ENCODE data around the gene RNU5D-1.

The RNU5D-1 gene

GRCh38 chr1:44714944-44715571 lies 15.9 kb downstream of the RNU5D-1 start:
- H3K79me2 ChIP-seq (ENCODE audit: insufficient read depth, low read length), result no peaks in the 10 kb centered on the region
- TF ChIP-seq CTCF (IDR thresholded peaks at IDR 0.05; ENCODE audit: low read length) (peak; percentile 95), EZH2 (IDR thresholded peaks at IDR 0.05; ENCODE audit: borderline replicate concordance, low read length) (no peak)
- peaks cover 7% of the 10 kb centered on the region for H3F3A ChIP-seq (ENCODE audit: insufficient read depth, low read length)
- peaks cover 54% of the 10 kb centered on the region for H3K4me1 ChIP-seq (ENCODE audit: insufficient read depth, low read length, severe bottlenecking)
- H2AFZ ChIP-seq (ENCODE audit: low read length), result peak overlapping the region; percentile 80; the same call in 1 of the 2 replicates
- H4K20me1 ChIP-seq (ENCODE audit: insufficient read depth, low read length), result no peaks in the 10 kb centered on the region
- no peak overlapping the region for H3K4me3 ChIP-seq (ENCODE audit: low read depth, low read length, poor library complexity, severe bottlenecking)
- no peaks in the 10 kb centered on the region for H3K9me2 ChIP-seq (ENCODE audit: low read depth, low read length)
- no peaks in the 10 kb centered on the region for H3K9me3 ChIP-seq (ENCODE audit: low read length)
- peak overlapping the region; percentile 42; the same call in 1 of the 2 replicates for H3K9ac ChIP-seq (ENCODE audit: low read length)
- peak overlapping the region; percentile 96 for H3K27ac ChIP-seq (ENCODE audit: low read depth, low read length, poor library complexity, severe bottlenecking)
- no peaks in the 10 kb centered on the region for H3K27me3 ChIP-seq (ENCODE audit: insufficient read depth, low read length)
- peak overlapping the region; percentile 33 for H3K4me2 ChIP-seq (ENCODE audit: low read length)
- H3K36me3 ChIP-seq (ENCODE audit: insufficient read depth, low read length), result no peaks in the 10 kb centered on the region

- H3K4me2 ChIP-seq (ENCODE audit: low read length), result peak overlapping the region; percentile 33
- peak overlapping the region; percentile 42; the same call in 1 of the 2 replicates for H3K9ac ChIP-seq (ENCODE audit: low read length)
Observed at GRCh38 chr1:44714532-44714931, 16.4 kb downstream of the RNU5D-1 start.

GRCh38 chr1:44713321-44713781 lies 17.6 kb downstream of the RNU5D-1 start:
- Histone ChIP-seq H3K27ac (ENCODE audit: low read depth, low read length, poor library complexity, severe bottlenecking) (peak overlapping the region; percentile 96), H3K9me2 (ENCODE audit: low read depth, low read length) (no peaks in the 10 kb centered on the region)

More at GRCh38 chr1:44714532-44714931, 16.4 kb downstream of the RNU5D-1 start:
- Histone ChIP-seq H3K79me2 (ENCODE audit: insufficient read depth, low read length) (no peaks in the 10 kb centered on the region), H3K9me3 (ENCODE audit: low read length) (no peaks in the 10 kb centered on the region), H4K20me1 (ENCODE audit: insufficient read depth, low read length) (no peaks in the 10 kb centered on the region), H3K4me1 (ENCODE audit: insufficient read depth, low read length, severe bottlenecking) (peaks cover 53% of the 10 kb centered on the region), H3F3A (ENCODE audit: insufficient read depth, low read length) (peaks cover 7% of the 10 kb centered on the region), H3K9me2 (ENCODE audit: low read depth, low read length) (no peaks in the 10 kb centered on the region), H3K4me3 (ENCODE audit: low read depth, low read length, poor library complexity, severe bottlenecking) (no peak overlapping the region), H3K27me3 (ENCODE audit: insufficient read depth, low read length) (no peaks in the 10 kb centered on the region), H3K36me3 (ENCODE audit: insufficient read depth, low read length) (no peaks in the 10 kb centered on the region), H3K27ac (ENCODE audit: low read depth, low read length, poor library complexity, severe bottlenecking) (peak overlapping the region; percentile 96), H2AFZ (ENCODE audit: low read length) (peak overlapping the region; percentile 80; the same call in 1 of the 2 replicates)
- no peak for TF ChIP-seq EZH2 (IDR thresholded peaks at IDR 0.05; ENCODE audit: borderline replicate concordance, low read length)
- TF ChIP-seq CTCF (IDR thresholded peaks at IDR 0.05; ENCODE audit: low read length), result no peak

More at GRCh38 chr1:44713321-44713781, 17.6 kb downstream of the RNU5D-1 start:
- Histone ChIP-seq H3F3A (ENCODE audit: insufficient read depth, low read length) (peaks cover 7% of the 10 kb centered on the region), H3K4me2 (ENCODE audit: low read length) (peak overlapping the region; percentile 58), H3K9ac (ENCODE audit: low read length) (peak overlapping the region; percentile 58), H4K20me1 (ENCODE audit: insufficient read depth, low read length) (no peaks in the 10 kb centered on the region), H3K4me3 (ENCODE audit: low read depth, low read length, poor library complexity, severe bottlenecking) (peak overlapping the region; percentile 31), H3K4me1 (ENCODE audit: insufficient read depth, low read length, severe bottlenecking) (peaks cover 51% of the 10 kb centered on the region), H3K9me3 (ENCODE audit: low read length) (no peaks in the 10 kb centered on the region), H3K36me3 (ENCODE audit: insufficient read depth, low read length) (no peaks in the 10 kb centered on the region), H2AFZ (ENCODE audit: low read length) (no peak overlapping the region), H3K27me3 (ENCODE audit: insufficient read depth, low read length) (no peaks in the 10 kb centered on the region), H3K79me2 (ENCODE audit: insufficient read depth, low read length) (no peaks in the 10 kb centered on the region)
- TF ChIP-seq EZH2 (IDR thresholded peaks at IDR 0.05; ENCODE audit: borderline replicate concordance, low read length), result no peak
- TF ChIP-seq CTCF (IDR thresholded peaks at IDR 0.05; ENCODE audit: low read length), result no peak

All from OCI-LY1 (cell line).